PFSK-1 (cell line): ENCODE results near the gene GARIN5A.

Experiments used
- FOXP2 ChIP-seq: optimal IDR thresholded peaks from 2 replicates; pipeline ENCODE3; 2011; ENCODE audit warnings: borderline replicate concordance, control low read depth, inconsistent platforms; ENCODE audit not compliant: insufficient read depth; ENCODE audit errors: extremely low read length, extremely low read depth
- POLR2AphosphoS5 ChIP-seq: IDR thresholded peaks from 2 replicates; pipeline ENCODE4 v1.6.1; 2012; ENCODE audit warnings: low read depth, mild to moderate bottlenecking, control low read depth, low read length, moderate library complexity
- REST ChIP-seq, 2 experiments: IDR thresholded peaks; 2 replicates each; pipeline versions ENCODE4 v1.6.1 to v1.8.0; 2011 to 2012; ENCODE audit warnings: low read depth in 2 of 2, low read length in 2 of 2, control low read depth in 1 of 2, inconsistent platforms in 1 of 2, mild to moderate bottlenecking in 1 of 2, moderate library complexity in 1 of 2; ENCODE audit not compliant: insufficient read depth in 1 of 2
- SIN3A ChIP-seq: IDR thresholded peaks from 2 replicates; pipeline ENCODE4 v1.6.1; 2012; ENCODE audit warnings: mild to moderate bottlenecking, low read length, moderate library complexity, borderline replicate concordance; ENCODE audit not compliant: insufficient read depth
- TAF1 ChIP-seq: IDR thresholded peaks from 2 replicates; pipeline ENCODE4 v1.6.1; 2012; ENCODE audit warnings: low read length, control low read depth, borderline replicate concordance; ENCODE audit not compliant: insufficient read depth

GARIN5A gene

DNA sequence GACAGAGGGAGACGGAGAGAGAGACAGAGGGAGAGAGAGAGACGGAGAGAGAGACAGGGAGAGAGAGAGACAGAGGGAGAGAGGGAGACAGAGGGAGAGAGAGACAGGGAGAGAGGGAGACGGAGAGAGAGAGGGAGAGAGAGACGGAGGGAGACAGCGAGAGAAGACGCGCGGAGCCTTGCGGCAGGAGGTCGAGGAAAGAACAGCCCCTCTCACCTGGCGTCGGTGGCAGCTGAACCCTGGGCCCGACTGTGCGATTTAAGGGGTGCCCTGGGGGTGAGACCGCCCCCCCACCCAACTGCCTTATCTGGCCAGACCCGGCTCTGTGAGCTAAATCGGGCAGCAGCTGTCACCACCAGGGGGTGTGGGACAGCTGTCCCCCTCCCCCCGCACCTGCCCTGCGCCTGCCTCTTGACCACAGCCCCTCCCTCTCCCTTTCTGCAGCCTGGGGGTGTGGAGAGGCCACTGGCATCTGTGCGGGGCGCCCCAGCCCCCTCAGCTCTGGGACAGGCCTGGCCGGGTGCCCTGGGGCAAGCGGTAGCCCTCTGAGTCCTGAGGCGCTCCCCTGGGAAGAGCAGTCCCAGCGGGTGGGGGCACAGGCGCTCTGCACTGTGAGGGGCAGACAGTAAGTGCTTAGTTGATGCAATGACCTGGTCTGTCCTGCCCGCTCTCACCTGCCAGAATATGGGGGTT lies 23.6 kb upstream of the GARIN5A start:
- TF ChIP-seq POLR2AphosphoS5 (no peak), SIN3A (no peak), REST (IDR thresholded peaks at IDR 0.05; ENCODE audit: insufficient read depth in 1 of 2, low read depth in 2 of 2, low read length in 2 of 2) (no peak), TAF1 (no peak), FOXP2 (no peak)

GRCh38 chr19:50498219-50499056 lies 21.8 kb upstream of the GARIN5A start:
- TF ChIP-seq SIN3A: no peak
- no peak for TF ChIP-seq FOXP2
- no peak for TF ChIP-seq TAF1
- TF ChIP-seq POLR2AphosphoS5: no peak
- TF ChIP-seq REST (IDR thresholded peaks at IDR 0.05; ENCODE audit: insufficient read depth in 1 of 2, low read depth in 2 of 2, low read length in 2 of 2): no peak

DNA sequence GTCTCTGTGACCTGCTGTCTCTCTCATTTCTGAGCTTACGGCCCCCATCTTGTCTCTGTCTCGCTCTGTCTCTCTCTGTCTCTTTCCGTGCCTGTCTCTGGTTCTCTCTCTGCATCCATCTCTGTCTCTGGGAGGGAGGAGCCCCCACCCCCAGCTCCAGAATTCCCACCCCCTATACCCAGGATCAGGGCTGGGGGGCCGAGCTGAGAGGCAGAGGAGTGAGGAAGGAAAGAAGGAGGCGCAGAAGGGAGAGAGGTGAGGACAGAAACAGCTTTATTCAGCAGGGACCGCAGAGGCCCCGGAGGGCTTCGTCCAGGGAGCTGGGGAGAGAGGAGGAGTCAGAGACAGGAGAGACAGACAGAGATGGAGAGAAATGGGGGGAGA lies 20.4 kb upstream of the GARIN5A start:
- TF ChIP-seq REST (IDR thresholded peaks at IDR 0.05; ENCODE audit: insufficient read depth in 1 of 2, low read depth in 2 of 2, low read length in 2 of 2) (no peak), SIN3A (no peak), POLR2AphosphoS5 (no peak), TAF1 (no peak), FOXP2 (no peak)

DNA sequence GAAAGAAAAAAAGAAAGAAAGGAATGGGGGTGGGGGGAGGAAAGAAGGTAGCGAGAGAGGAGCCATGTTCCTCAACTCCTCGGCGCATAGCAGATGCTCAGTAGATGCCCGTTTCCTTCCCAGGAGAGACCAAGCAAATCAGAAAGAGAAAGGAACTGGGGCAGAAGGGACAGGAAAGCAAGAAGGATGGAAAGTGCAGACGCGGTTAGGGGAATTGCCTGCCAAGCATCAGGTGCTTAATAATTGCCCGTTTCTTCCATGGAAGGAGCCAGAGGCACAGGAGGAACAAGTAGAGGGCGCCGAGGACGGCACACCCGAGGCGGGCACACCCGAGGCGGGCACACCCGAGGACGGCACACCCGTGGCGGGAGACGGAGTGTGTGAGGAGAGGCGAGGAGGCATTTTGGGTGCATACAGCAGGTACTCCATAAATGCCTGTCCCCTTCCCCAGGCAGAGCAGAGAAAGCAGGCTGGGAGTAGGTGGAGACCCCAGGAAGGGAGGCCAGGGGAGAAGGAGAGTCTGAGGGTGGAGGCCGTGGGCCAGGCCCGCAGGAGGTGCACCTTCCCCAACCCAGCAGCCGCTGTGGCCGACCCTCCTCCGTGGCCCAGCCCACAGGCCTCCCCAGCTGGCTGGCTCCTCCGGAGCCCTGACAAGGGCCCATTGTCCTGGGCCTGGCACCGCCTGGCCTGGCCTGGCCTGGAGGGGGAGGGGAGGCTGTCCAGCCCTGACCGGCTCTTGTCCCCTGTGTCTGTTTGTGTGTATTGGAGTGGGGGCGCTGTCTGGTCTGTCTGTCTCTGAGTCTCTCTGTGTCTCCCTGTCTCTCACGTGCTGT lies 19.8 kb upstream of the GARIN5A start:
- no peak for TF ChIP-seq TAF1
- TF ChIP-seq POLR2AphosphoS5: no peak
- TF ChIP-seq FOXP2: no peak
- TF ChIP-seq REST (IDR thresholded peaks at IDR 0.05; ENCODE audit: insufficient read depth in 1 of 2, low read depth in 2 of 2, low read length in 2 of 2): no peak
- TF ChIP-seq SIN3A: no peak
